Measurements from ENCODE around the gene TCAP.

TCAP gene

DNA sequence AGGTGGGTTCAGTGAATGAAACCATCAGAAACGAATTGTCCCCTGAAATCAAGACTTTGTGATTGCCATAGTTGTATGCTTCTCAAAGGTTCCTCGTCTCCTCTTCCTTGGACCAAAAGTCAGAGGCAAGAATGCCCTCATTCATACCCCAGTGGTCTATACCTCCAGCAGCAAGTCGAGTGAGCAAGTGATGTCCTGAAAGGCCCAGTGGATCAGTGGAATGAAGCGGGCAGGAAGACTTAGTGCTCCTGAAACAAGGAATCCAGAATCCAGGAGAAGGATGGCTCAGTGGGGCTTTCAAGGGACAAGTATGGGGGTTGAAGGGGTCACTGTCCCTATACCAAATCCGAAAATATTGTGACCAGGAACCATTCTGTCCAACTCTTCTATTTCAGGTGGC, 29.4 kb downstream of the TCAP start:
- Histone ChIP-seq H3F3A (ENCODE audit: insufficient read depth, low read length) (no peaks in the 10 kb centered on the region), H3K4me3 (ENCODE audit: low read length) (no peak overlapping the region), H3K9me3 (replicated peaks; ENCODE audit: insufficient read depth, low read length) (no peaks in the 10 kb centered on the region), H3K36me3 (replicated peaks; ENCODE audit: insufficient read depth, low read length) (no peaks in the 10 kb centered on the region), H3K4me2 (ENCODE audit: low read depth, low read length) (no peak overlapping the region), H3K4me1 (ENCODE audit: low read length) (no peaks in the 10 kb centered on the region), H3K79me2 (ENCODE audit: low read length) (no peaks in the 10 kb centered on the region), H3K9me2 (replicated peaks; ENCODE audit: insufficient read depth, low read length) (no peaks in the 10 kb centered on the region), H3K27me3 (replicated peaks; ENCODE audit: insufficient read depth, low read length) (no peaks in the 10 kb centered on the region), H3K9ac (ENCODE audit: low read length) (no peak overlapping the region), H4K20me1 (ENCODE audit: insufficient read depth, low read length) (no peaks in the 10 kb centered on the region), H2AFZ (ENCODE audit: low read length) (no peak overlapping the region), H3K27ac (ENCODE audit: low read length) (no peak overlapping the region)
- no peak for DNase-seq
- TF ChIP-seq EZH2phosphoT487 (IDR thresholded peaks at IDR 0.05; ENCODE audit: low read length) (no peak), EZH2 (optimal IDR thresholded peaks at IDR 0.05; ENCODE audit: low read depth, low read length) (no peak), CTCF (IDR thresholded peaks at IDR 0.05; ENCODE audit: low read length) (no peak)

DNA sequence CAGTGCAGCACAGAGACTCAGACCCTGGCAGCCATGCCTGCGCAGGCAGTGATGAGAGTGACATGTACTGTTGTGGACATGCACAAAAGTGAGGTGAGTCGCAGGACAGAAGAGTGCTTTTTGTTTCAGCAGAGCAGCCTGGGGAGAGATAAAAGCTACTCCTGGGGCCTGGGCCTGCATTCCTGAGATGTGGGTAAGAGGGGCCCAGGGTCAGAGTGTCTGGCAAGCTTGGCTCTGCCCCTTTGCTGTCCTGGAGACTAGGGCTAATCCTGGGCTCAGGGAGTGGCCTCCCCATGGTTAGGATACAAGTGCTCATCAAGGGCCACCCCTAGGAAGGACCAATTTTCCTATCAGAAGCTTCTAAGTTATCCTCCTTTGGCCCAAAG, 29.9 kb downstream of the TCAP start:
- Histone ChIP-seq H3K9me3 (replicated peaks; ENCODE audit: insufficient read depth, low read length) (no peaks in the 10 kb centered on the region), H3F3A (ENCODE audit: insufficient read depth, low read length) (no peaks in the 10 kb centered on the region), H3K27me3 (replicated peaks; ENCODE audit: insufficient read depth, low read length) (no peaks in the 10 kb centered on the region), H3K9ac (ENCODE audit: low read length) (no peak overlapping the region), H2AFZ (ENCODE audit: low read length) (no peak overlapping the region), H3K36me3 (replicated peaks; ENCODE audit: insufficient read depth, low read length) (no peaks in the 10 kb centered on the region), H3K79me2 (ENCODE audit: low read length) (no peaks in the 10 kb centered on the region), H3K9me2 (replicated peaks; ENCODE audit: insufficient read depth, low read length) (no peaks in the 10 kb centered on the region), H3K27ac (ENCODE audit: low read length) (no peak overlapping the region), H3K4me1 (ENCODE audit: low read length) (no peaks in the 10 kb centered on the region), H4K20me1 (ENCODE audit: insufficient read depth, low read length) (no peaks in the 10 kb centered on the region), H3K4me3 (ENCODE audit: low read length) (no peak overlapping the region), H3K4me2 (ENCODE audit: low read depth, low read length) (no peak overlapping the region)
- TF ChIP-seq EZH2 (optimal IDR thresholded peaks at IDR 0.05; ENCODE audit: low read depth, low read length): no peak
- TF ChIP-seq CTCF (IDR thresholded peaks at IDR 0.05; ENCODE audit: low read length): no peak
- no peak for TF ChIP-seq EZH2phosphoT487 (IDR thresholded peaks at IDR 0.05; ENCODE audit: low read length)
- DNase-seq: no peak

- Histone ChIP-seq H3K4me3 (ENCODE audit: low read length) (no peak overlapping the region), H3K27ac (ENCODE audit: low read length) (no peak overlapping the region), H3F3A (ENCODE audit: insufficient read depth, low read length) (no peaks in the 10 kb centered on the region), H3K9me3 (replicated peaks; ENCODE audit: insufficient read depth, low read length) (no peaks in the 10 kb centered on the region), H2AFZ (ENCODE audit: low read length) (no peak overlapping the region), H3K36me3 (replicated peaks; ENCODE audit: insufficient read depth, low read length) (no peaks in the 10 kb centered on the region), H3K79me2 (ENCODE audit: low read length) (no peaks in the 10 kb centered on the region), H3K9ac (ENCODE audit: low read length) (no peak overlapping the region), H4K20me1 (ENCODE audit: insufficient read depth, low read length) (no peaks in the 10 kb centered on the region), H3K27me3 (replicated peaks; ENCODE audit: insufficient read depth, low read length) (no peaks in the 10 kb centered on the region), H3K4me2 (ENCODE audit: low read depth, low read length) (no peak overlapping the region), H3K4me1 (ENCODE audit: low read length) (no peaks in the 10 kb centered on the region), H3K9me2 (replicated peaks; ENCODE audit: insufficient read depth, low read length) (no peaks in the 10 kb centered on the region)
- TF ChIP-seq EZH2 (optimal IDR thresholded peaks at IDR 0.05; ENCODE audit: low read depth, low read length) (no peak), CTCF (IDR thresholded peaks at IDR 0.05; ENCODE audit: low read length) (no peak), EZH2phosphoT487 (IDR thresholded peaks at IDR 0.05; ENCODE audit: low read length) (no peak)
- no peak for DNase-seq
These were observed 31.6 kb downstream of the TCAP start for GRCh38 chr17:39696731-39697130.
